Tibial artery (tissue), 4 donors: ENCODE results near the gene PCYT2.

Source experiments
- DNase-seq, 2 donors: peaks; one replicate each; pipeline ENCODE4 v3.0.0-alpha.2; 2019
- H3K27ac ChIP-seq, 2 donors: fragments of 200-600 bp; sonication (generic) in 1 of 2; 1 replicate in 1 of 2; 2 replicates in 1 of 2; pipeline ENCODE4 v1.5.1; 2018 to 2019; ENCODE audit warnings: mild to moderate bottlenecking in 1 of 2
- H3K27me3 ChIP-seq, 2 donors: fragments of 200-600 bp; sonication (generic) in 1 of 2; one replicate each; pipeline versions ENCODE4 v1.5.1 to v1.6.0; 2016 to 2019
- H3K36me3 ChIP-seq, 3 donors: fragments of 200-600 bp; sonication (generic) in 2 of 3; one replicate each; pipeline ENCODE4 v1.5.1; 2016 to 2019; ENCODE audit warnings: mild to moderate bottlenecking in 2 of 3
- H3K4me1 ChIP-seq, 4 donors: fragments of 200-600 bp; sonication (generic) in 2 of 4; 1 replicate in 3 of 4; 2 replicates in 1 of 4; pipeline ENCODE4 v1.5.1; 2016 to 2019
- H3K4me3 ChIP-seq, 2 donors: fragments of 200-600 bp; sonication (generic) in 1 of 2; 1 replicate in 1 of 2; 2 replicates in 1 of 2; pipeline ENCODE4 v1.5.1; 2018 to 2019; ENCODE audit warnings: mild to moderate bottlenecking in 2 of 2
- H3K9me3 ChIP-seq, 3 donors: fragments of 200-600 bp; sonication (generic) in 1 of 3; one replicate each; pipeline ENCODE4 v1.5.1; 2016 to 2019
- intact Hi-C: fragments of 100-400 bp; cut with DNase I; formaldehyde crosslinking; loops from one replicate; pipeline ENCODE4 v1.15.0; 2023; ENCODE audit warnings: low total_unique reads
- TF ChIP-seq, protein P1 (sequence below), 2 experiments: fragments of 200-600 bp in 1 of 2; fragments of 450-650 bp in 1 of 2; IDR thresholded peaks; one replicate each; pipeline ENCODE4 v1.5.1; 2017 to 2019; ENCODE audit warnings: antibody characterized with exemption in 2 of 2, mild to moderate bottlenecking in 1 of 2, moderate library complexity in 1 of 2

PCYT2 gene

DNA sequence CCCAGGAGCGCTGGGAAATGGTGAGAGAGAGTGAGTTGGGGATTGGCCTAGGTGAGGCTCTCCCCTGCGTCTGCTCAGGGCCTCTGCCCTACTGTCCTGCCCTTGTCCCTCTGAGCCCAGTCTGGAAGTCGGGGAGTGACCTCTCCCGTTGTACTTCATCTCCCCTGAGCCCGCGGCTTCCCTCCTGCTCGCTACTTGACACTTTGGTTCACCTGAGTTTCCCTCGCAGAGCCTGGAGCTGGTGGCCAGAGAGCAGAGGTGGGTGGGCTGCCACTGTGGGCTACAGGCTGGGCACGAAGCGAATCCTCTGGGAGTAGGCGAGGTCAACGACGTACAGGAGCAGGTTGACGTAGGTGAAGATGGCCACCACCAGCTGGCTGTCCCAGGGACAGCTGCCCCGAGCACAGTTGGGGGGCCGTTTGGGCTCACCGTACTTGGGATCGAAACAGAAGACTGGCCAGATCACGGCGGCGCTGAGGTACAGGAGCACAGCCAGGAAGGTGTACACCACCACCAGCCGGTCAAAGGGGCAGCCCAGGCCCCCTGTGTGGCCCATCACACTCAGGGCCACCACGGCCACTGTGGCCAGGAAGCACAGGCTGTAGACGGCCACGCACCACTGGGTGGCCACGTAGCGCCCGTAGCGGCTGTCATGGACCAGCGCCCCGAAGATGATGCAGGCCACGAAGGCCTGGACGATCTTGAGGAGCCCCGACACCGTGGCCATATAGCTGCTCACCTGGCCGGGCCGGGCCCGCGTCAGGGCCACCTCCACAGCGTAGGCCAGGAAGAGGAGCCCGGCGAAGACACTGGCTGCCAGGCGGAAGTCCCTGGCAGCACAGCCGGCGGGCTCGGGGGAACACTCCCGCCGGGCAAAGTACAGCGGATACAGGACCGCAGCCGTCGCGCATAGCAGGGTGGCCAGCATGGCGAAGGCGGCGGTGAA is 29.6 kb upstream of the PCYT2 start:
- H3K4me3 ChIP-seq: no peak overlapping the region
- peaks cover 0 to 33% (median 30%) of the 10 kb centered on the region in 4 donors for H3K4me1 ChIP-seq
- no peaks in the 10 kb centered on the region for H3K9me3 ChIP-seq
- no peaks in the 10 kb centered on the region for H3K36me3 ChIP-seq
- no peak for DNase-seq
- H3K27me3 ChIP-seq: peaks cover 0 to 85% of the 10 kb centered on the region in 2 donors
- intact Hi-C loops: no loop called here
- TF ChIP-seq, protein P1, sequence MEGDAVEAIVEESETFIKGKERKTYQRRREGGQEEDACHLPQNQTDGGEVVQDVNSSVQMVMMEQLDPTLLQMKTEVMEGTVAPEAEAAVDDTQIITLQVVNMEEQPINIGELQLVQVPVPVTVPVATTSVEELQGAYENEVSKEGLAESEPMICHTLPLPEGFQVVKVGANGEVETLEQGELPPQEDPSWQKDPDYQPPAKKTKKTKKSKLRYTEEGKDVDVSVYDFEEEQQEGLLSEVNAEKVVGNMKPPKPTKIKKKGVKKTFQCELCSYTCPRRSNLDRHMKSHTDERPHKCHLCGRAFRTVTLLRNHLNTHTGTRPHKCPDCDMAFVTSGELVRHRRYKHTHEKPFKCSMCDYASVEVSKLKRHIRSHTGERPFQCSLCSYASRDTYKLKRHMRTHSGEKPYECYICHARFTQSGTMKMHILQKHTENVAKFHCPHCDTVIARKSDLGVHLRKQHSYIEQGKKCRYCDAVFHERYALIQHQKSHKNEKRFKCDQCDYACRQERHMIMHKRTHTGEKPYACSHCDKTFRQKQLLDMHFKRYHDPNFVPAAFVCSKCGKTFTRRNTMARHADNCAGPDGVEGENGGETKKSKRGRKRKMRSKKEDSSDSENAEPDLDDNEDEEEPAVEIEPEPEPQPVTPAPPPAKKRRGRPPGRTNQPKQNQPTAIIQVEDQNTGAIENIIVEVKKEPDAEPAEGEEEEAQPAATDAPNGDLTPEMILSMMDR (IDR thresholded peaks at IDR 0.05): no peak
- no peak overlapping the region for H3K27ac ChIP-seq

- DNase-seq: peak in 1 of 2 donors; percentile 81
- no peaks in the 10 kb centered on the region for H3K9me3 ChIP-seq
- intact Hi-C loops: no loop called here
- no peaks in the 10 kb centered on the region for H3K36me3 ChIP-seq
- H3K4me1 ChIP-seq: peaks cover 0 to 33% (median 30%) of the 10 kb centered on the region in 4 donors
- peaks cover 0 to 92% of the 10 kb centered on the region in 2 donors for H3K27me3 ChIP-seq
- TF ChIP-seq, protein P1 (IDR thresholded peaks at IDR 0.05): no peak
- no peak overlapping the region for H3K4me3 ChIP-seq
- no peak overlapping the region for H3K27ac ChIP-seq
Observed at GRCh38 chr17:81939881-81940385, 28.7 kb upstream of the PCYT2 start.

GRCh38 chr17:81939218-81939617 is 28.0 kb upstream of the PCYT2 start:
- no peak overlapping the region for H3K27ac ChIP-seq
- TF ChIP-seq, protein P1 (IDR thresholded peaks at IDR 0.05): no peak
- no peaks in the 10 kb centered on the region for H3K36me3 ChIP-seq
- H3K27me3 ChIP-seq: peaks cover 0 to 92% of the 10 kb centered on the region in 2 donors
- DNase-seq: peak in 1 of 2 donors; percentile 62
- intact Hi-C loops: no loop called here
- peaks cover 0 to 33% (median 30%) of the 10 kb centered on the region in 4 donors for H3K4me1 ChIP-seq
- H3K9me3 ChIP-seq: no peaks in the 10 kb centered on the region
- no peak overlapping the region for H3K4me3 ChIP-seq

GRCh38 chr17:81935709-81936084 is 24.5 kb upstream of the PCYT2 start:
- intact Hi-C loops: no loop called here
- Histone ChIP-seq H3K4me1 (peaks cover 0 to 31% (median 27%) of the 10 kb centered on the region in 4 donors), H3K27ac (no peak overlapping the region), H3K36me3 (no peaks in the 10 kb centered on the region), H3K4me3 (no peak overlapping the region), H3K27me3 (peaks cover 0 to 72% of the 10 kb centered on the region in 2 donors), H3K9me3 (no peaks in the 10 kb centered on the region)
- TF ChIP-seq, protein P1 (IDR thresholded peaks at IDR 0.05): no peak
- DNase-seq: no peak

- intact Hi-C loops: no loop called here
- no peak for DNase-seq
- H3K4me1 ChIP-seq: peaks cover 0 to 25% (median 23%) of the 10 kb centered on the region in 4 donors
- H3K36me3 ChIP-seq: no peaks in the 10 kb centered on the region
- no peak overlapping the region for H3K27ac ChIP-seq
- H3K9me3 ChIP-seq: no peaks in the 10 kb centered on the region
- TF ChIP-seq, protein P1 (IDR thresholded peaks at IDR 0.05): no peak
- H3K27me3 ChIP-seq: peaks cover 0 to 68% of the 10 kb centered on the region in 2 donors
- H3K4me3 ChIP-seq: no peak overlapping the region
Observed at GRCh38 chr17:81934850-81935708, 23.9 kb upstream of the PCYT2 start.
